HTERT RPE-1 (cell line): Measurements from ENCODE around the gene RNF151.
"Not testable (repeated sequence)": the region's sequence is repeated elsewhere in the genome, so short reads cannot be mapped to it uniquely, and the experiment has no call there.

Experiments
- in situ Hi-C: fragments of 300-500 bp; cut with MboI; formaldehyde crosslinking; loops from 4 replicates; pipeline ENCODE4 v1.14.3; 2020; ENCODE audit warnings: low sequenced_read_pairs

Gene RNF151

DNA sequence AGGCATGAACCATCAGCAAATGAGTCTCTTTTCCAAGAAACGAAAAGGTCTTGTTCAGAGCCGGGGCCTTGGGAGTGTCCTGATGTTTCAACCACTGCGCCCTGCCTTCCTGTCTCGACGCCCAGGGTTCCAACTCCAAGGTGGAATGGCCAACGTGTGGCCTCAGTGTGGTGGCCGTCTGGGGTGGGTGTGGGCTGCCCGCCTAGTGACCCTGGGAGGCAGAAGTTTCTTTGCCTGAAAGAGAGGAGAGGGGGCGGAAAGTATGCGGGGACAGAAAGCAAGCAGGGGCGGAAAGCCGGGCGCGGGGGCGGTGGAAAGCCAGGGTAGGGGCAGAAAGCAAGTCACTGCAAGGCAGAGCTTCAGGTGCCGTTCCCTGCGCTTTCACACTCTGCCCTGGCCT, 27.7 kb upstream of the RNF151 start:
- in situ Hi-C loops = no loop called here

DNA sequence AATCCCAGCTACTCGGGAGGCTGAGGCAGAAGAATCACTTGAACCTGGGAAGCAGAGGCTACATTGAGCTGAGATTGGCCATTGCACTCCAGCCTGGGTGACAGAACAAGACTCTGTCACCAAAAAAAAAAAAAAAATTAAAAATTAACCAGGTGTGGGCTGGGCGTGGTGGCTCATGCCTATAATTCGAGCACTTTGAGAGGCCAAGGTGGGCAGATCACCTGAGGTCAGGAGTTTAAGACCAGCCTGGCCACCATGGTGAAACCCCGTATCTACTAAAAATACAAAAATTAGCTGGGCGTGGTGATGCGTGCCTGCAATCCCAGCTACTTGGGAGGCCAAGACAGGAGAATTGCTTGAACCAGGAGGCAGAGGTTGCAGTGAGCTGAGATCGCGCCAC, 26.8 kb upstream of the RNF151 start:
- in situ Hi-C loops = not testable (repeated sequence)

DNA sequence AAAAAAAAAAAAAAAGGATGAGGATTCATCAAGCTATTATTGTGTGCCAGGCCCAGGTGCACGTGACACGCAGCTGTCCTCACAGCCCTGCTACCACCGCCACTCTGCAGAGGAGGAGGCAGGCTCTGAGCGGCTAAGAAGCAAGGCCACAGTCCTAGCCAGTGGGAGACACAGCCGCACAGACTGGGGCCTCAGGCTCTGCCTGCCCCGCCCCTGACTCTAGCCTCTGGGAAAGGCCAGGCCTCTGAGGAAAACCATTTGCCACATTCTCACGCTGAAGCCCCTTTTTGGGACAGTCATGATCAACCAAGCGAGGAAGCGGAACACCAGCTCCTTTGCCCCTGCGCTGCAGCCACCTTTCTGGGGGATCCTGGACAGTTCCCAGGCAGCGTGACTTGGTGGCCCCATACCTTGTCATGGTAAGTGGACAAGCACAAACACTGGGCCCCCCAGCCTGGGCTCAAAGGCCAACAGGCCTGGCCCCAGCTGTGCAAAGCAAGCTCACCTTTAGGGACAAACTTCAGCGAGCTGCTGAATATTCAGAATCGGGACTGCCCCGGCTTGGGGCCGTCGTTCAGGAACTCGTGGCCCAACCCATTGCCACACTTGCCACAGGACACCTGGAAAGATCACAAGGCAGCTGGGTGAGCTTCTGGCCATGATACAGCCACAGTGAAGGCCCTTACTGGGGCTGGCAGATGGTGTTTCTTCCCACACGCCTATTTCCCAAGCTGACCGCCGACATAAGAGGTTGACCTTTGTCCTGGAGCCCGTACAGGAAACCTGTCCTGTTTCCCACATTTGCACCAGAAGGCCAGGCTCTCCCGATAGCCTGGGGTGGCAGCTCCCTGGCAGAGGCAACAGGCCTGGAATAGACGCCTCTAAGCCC, 26.1 kb upstream of the RNF151 start:
- in situ Hi-C loops = no loop called here

DNA sequence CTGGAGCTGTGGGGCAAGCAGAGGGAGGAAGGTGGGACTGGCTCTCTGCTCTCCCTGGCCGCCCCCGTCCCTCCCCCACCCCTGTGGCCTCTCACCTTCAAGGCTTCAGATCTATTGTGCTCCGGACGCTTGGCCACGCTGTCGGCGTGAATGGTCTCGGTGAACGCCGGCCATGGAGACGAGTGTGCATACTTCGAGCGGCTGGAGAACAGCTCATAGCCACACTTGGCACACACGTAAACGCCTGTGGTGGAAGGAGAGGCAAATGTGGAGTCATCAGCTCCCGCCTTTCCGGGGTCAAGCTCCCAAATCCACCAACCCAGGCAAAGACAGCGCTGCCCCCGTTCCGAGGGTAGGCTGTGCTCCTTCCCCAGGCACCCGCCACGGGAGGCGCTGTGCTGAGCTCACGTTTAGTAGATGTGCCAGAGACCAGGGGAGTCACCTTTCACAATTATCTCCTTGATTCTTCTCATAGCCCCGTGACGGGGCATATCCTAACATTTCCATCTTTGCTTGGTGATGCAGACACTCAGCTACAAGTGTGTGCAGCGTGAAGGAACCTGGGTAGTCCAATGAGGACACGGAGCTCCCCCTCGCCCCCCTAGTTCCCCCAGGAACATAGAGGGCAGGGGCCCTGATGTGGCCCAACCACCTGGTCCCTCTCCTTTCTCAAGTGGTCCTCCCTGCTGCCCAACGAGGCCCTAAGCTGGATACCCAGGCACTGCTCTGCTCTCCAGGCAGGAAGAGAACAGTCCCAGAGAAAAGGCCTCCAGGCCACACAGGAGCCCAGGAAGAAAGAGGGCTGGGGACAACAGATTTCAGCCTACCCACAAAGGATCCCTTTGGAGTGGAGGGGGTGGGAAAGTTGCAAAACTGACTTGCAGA, 25.3 kb upstream of the RNF151 start:
- in situ Hi-C loops = no loop called here

GRCh38 chr16:1942047-1942809, 24.4 kb upstream of the RNF151 start:
- in situ Hi-C loops = no loop called here

DNA sequence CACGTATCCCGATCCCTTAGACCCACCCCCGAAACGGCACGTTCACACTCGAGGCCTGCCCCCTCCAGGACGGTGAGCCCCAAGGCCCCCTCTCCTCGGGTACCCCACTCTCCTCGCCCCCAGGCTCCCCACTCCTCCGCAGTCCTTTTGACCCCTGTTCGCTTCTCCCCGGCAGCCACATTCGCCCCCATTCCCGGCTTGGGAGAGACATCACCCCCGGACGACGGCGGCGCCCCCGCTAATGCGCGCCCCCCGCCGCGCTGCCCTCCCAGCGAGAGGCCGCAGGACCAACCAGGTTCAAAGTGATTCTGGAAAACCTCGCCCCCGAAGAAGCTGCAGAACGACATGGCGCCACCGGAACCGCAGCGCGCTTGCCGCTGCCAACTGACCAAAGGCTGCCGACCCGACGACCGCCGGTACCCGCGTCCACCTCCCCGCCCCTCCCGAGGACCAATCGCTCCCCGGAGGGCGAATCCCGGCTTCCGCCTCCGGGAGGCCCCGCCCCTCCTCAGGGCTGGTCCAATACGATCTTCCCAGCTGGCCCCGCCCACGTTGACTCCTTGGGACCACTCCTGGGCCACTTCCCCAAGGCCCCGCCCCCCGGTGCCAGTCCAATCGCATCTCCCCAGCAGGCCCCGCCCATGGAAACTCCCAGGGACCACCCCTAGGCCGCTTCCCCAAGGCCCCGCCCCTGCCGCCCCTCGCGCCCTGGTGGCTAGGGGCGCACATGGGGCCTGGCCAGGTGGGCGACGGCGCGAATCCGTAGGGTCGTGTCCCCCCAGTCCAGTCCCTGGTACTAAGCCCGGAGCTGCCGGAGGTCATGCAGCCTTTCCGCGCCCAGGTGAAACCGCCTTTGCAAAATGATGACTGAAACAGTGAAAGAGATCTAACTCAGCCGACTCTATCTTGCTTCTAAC, 23.6 kb upstream of the RNF151 start, which contains the start of gene MSRB1:
TSS of gene MSRB1 (minus strand) at position 390 of the 917 bp plus-strand sequence. CDS start at position 347, 43 bp downstream.
- in situ Hi-C loops = no loop called here

- in situ Hi-C loops = no loop called here
These were observed 21.9 kb upstream of the RNF151 start for GRCh38 chr16:1944612-1945199.

DNA sequence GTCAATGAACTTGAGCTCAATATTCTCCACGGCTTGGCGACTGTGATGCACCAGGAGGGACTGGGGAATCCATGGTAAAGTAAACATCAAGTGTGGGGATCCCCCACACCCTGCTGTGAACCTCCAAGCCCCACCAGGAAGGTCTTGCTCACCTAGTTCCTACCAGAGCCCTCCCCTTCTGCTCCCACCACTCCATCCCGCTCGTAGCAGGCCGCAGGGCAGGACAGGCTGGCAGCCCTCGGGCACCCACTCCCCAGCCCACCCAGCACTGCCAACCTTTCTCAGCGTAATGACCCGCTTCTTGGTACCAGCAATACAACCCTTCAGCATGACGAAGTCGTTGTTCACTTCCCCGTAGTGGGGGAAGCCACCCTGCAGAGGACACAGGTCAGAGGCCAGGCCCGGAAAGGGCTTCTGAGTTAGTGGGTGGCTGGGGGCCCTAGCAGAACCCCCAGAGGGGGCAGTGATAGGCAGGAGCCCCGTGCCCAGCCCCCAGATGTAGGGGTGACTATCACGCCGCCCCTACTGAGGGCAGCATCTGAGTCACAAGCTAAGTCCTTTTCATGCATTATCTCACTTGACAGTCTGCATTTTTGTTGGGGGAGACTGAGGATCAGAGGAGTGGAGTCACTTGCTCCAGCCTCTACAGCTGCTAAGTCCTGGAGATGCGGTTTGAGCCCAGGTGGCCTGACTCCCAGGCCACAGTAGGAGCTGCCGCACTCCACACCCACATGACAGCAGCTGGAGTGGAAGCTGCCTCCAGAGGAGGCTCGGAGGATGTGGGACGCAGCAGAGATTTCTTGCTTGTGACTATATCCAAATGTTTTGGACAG, 20.9 kb upstream of the RNF151 start:
- in situ Hi-C loops = no loop called here

- in situ Hi-C loops = no loop called here
These were observed 19.9 kb upstream of the RNF151 start for GRCh38 chr16:1946495-1947368.

GRCh38 chr16:1947369-1947670, 19.3 kb upstream of the RNF151 start:
- in situ Hi-C loops = no loop called here

DNA sequence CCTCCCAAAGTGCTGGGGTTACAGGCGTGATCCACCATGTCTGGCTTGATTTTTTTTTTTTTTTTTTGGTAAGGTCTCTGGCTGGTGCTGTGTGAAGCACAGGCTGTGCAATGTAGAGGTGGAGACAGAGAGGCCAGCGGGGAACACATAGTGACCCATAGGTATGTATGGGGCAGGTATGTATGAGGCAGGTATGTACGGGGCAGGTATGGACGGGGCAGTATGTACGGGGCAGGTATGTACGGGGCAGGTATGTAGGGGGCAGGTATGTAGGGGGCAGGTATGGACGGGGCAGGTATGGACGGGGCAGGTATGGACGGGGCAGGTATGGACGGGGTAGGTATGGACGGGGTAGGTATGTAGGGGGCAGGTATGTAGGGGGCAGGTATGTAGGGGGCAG, 17.1 kb upstream of the RNF151 start:
- in situ Hi-C loops = no loop called here

GRCh38 chr16:1950047-1950446, 16.6 kb upstream of the RNF151 start:
- in situ Hi-C loops = no loop called here

DNA sequence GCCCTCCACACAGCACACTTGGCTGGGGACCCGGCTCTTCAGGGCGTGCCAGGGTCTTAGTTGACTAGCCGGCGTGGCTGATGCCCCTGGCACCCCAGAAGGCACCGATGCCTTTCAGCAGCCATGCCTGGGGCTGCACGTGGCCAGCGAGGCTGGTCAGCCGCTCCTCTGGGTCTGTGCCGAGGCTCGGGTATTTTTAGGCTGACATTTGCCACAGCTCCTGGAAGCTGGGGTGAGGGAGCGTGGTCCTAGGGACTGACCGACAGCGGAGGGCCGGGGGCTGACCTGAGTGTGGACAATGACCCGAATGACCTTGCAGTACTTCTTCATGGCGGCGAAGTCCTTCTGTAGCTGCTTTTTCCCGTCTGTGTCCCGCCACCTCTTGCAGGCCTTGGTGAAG, 16.1 kb upstream of the RNF151 start:
- in situ Hi-C loops = no loop called here

GRCh38 chr16:1953734-1954133, 12.9 kb upstream of the RNF151 start:
- in situ Hi-C loops = no loop called here

DNA sequence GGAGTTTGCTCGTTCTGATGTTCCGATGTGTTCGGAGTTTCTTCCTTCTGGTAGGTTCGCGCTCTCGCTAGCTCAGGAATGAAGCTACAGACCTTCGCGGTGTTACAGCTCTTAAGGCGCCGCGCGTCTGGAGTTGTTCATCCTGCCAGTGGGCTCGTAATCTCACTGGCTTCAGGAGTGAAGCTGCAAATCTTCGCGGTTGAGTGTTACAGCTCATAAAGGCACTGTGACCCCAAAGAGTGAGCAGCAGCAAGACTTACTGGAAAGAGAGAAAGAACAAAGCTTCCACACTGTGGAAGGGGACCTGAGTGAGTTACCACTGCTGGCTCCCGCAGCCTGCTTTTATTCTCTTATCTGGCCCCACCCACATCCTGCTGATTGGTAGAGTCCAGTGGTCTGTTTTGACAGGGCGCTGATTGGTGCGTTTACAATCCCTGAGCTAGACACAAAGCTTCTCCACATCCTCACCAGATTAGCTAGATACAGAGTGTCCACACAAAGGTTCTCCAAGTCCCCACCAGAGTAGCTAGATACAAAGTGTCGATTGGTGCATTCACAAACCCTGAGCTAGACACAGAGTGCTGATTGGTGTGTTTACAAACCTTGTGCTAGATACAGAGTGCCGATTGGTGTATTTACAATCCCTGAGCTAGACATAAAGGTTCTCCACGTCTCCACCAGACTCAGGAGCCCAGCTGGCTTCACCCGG, 9.1 kb upstream of the RNF151 start:
- in situ Hi-C loops = not testable (repeated sequence)

GRCh38 chr16:1958143-1958491, 8.5 kb upstream of the RNF151 start:
- in situ Hi-C loops = not testable (repeated sequence)

GRCh38 chr16:1958715-1959268, 7.9 kb upstream of the RNF151 start:
- in situ Hi-C loops = no loop called here
